KBM-7 (cell line): ENCODE data around the gene ZNF708.
"Not testable (repeated sequence)": the region's sequence is repeated elsewhere in the genome, so short reads cannot be mapped to it uniquely, and the experiment has no call there.

Experiments used
- DNase-seq: peaks from one replicate; pipeline ENCODE4 v3.0.0-alpha.2; 2015
- in situ Hi-C: fragments of 300-500 bp; cut with MboI; formaldehyde crosslinking; loops from 2 replicates; pipeline ENCODE4 v1.14.3; 2020; ENCODE audit warnings: low sequenced_read_pairs, low pct_unique_long_range_greater_than_20kb, mixed read lengths

The ZNF708 gene

DNA sequence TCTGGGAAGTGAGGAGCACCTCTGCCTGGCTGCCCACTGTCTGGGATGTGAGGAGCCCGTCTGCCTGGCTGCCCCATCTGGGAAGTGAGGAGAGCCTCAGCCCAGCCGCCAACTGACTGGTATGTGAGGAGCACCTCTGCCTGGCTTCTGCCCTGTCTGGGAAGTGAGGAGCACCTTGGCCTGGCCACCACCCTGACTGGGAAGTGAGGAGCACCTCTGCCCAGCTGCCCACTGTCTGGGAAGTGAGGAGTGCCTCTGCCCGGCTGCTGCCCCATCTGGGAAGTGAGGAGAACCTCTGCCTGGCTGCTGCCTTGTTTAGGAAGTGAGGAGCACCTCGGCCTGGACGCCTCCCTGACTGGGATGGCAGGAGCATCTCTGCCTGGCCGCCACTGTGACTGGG is 64.8 kb downstream of the ZNF708 start:
- no peak for DNase-seq
- in situ Hi-C loops = no loop called here

DNA sequence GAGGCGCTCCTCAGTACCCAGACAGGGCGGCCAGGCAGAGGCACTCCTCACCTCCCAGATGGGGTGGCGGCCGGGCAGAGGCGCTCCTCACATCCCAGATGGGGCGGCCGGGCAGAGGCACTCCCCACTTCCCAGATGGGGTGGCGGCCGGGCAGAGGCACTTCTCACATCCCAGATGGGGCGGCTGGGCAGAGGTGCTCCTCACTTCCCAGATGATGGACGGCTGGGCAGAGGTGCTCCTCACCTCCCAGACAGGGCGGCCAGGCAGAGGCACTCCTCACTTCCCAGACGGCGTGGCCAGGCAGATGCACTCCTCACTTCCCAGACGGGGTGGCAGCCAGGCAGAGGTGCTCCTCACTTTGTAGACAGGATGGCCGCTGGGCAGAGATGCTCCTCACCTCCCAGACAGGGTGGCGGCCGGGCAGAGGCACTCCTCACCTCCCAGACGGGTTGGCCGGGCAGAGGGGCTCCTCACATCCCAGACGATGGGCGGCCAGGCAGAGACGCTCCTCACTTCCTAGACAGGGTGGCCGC is 68.3 kb downstream of the ZNF708 start:
- in situ Hi-C loops, DNase-seq: not testable (repeated sequence)

DNA sequence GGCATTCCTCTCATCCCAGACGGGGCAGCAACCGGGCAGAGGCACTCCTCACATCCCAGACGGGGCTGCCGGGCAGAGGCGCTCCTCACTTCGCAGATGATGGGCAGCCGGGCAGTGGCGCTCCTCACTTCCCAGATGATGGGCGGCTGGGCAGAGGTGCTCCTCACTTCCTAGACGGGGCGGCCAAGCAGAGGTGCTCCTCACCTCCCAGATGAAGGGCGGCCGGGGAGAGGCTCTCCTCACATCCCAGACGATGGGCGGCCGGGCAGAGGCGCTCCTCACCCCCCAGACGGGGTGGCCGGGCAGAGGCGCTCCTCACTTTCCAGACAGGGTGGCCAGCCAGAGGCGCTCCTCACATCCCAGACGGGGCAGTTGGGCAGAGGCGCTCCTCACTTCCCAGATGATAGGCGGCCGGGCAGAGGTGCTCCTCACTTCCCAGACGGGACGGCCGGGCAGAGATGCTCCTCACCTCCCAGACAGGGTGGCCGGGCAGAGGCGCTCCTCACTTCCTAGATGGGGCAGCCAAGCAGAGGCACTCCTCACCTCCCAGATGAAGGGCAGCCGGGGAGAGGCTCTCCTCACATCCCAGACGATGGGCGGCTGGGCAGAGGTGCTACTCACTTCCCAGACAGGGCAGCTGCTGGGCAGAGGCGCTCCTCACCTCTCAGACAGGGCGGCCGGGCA is 68.9 kb downstream of the ZNF708 start:
- in situ Hi-C loops = no loop called here
- DNase-seq = no peak

DNA sequence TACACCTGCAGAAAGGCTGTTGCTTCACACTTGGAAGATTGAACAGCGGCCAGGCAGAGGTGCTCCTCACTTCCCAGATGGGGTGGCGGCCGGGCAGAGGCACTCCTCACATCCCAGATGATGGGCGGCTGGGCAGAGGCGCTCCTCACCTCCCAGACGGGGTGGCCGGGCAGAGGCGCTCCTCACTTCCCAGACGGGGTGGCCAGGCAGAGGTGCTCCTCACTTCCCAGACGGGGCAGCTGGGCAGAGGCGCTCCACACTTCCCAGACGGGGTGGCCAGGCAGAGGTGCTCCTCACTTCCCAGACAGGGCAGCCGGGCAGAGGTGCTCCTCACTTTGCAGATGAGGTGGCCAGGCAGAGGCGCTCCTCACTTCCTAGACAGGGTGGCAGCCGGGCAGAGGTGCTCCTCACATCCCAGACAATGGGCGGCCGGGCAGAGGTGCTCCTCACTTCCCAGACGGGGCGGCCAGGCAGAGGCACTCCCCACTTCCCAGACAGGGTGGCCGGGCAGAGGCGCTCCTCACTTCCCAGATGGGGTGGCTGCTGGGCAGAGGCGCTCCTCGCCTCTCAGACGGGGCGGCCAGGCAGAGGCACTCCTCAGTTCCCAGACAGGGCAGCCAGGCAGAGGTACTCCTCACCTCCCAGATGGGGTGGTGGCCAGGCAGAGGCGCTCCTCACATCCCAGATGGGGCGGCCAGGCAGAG is 69.6 kb downstream of the ZNF708 start:
- in situ Hi-C loops, DNase-seq: not testable (repeated sequence)

DNA sequence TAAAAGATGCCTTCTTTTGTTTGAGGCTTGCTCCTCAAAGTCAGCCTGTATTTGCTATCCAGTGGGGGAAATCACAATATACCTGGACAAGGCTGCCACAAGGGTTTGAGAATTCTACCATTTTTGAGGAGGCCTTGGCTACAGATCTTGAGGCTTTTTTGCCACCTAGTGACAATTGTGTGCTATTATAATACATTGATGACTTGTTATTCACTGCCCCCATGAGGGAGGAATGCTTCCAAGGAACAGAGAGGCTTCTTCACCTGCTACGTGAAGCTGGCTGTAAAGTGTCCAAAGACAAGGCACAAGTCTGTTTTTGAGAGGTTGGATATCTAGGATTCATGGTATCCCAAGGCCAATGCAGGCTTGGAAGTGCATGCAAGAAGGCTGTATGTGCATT is 72.5 kb downstream of the ZNF708 start:
- DNase-seq = peak; percentile 2
- in situ Hi-C loops = no loop called here
